Endothelial cell of hepatic sinusoid (primary cell): Measurements from ENCODE around the gene ABCA1.
"Not testable (repeated sequence)": the region's sequence is repeated elsewhere in the genome, so short reads cannot be mapped to it uniquely, and the experiment has no call there.

Experiments
- in situ Hi-C: cut with HindIII; loops from 2 replicates; pipeline ENCODE4 v1.10.0; 2017; ENCODE audit warnings: low sequenced_read_pairs

The ABCA1 gene

DNA sequence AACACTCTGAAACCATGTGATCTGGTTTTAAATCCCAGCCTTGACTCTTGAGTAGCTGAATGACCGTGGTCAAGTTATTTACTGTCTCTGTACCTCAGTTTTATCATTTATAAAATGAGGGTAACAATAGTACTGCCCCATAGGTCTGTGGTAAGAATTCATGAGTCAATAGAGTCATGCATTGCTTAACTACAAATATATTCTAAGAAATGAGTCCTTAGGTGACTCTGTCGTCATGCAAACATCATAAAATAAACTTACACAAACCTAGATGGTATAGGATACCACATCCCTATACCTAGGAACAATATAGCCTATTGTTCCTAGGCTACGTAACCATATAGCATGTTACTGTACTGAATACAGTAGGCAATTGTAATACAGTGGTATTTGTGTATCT, 20.3 kb upstream of the ABCA1 start:
- in situ Hi-C loops: no loop called here

DNA sequence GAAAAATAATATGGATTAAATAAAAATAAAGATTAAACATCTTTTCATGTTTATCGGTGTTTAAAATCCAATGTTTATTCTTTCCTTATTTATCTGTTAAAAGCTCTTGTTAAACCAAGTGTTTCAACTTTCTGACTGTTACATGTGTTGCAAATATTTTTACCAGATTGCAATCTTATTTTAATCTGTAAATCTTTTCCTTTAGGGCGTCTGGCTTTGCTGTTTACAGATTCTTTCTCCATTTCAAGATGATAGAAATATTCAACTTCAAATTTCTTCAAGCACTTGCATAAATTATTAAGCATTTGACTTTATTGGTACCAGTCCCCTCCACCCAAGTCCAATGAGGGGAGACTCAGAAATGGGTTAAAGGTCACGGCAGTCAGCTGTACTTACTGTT, 16.9 kb upstream of the ABCA1 start:
- in situ Hi-C loops: no loop called here

DNA sequence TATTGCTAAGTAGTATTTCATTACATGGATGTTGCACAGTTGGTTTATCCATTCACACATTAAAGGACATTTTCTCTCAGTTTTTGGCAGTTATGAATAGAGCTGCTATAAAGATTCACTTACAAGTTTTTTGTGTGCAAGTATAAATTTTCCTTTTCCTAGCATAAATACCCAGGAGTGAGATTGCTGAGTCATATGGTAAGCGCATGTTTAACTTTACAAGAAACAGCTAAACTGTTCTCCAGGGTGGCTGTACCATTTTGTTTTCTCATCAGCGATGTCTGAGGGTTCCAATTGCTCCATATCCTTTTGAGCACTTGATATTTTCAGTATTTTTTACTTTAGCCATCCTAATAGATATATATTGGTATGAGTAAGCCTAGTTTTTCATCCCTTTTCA, 16.4 kb upstream of the ABCA1 start:
- in situ Hi-C loops: no loop called here

DNA sequence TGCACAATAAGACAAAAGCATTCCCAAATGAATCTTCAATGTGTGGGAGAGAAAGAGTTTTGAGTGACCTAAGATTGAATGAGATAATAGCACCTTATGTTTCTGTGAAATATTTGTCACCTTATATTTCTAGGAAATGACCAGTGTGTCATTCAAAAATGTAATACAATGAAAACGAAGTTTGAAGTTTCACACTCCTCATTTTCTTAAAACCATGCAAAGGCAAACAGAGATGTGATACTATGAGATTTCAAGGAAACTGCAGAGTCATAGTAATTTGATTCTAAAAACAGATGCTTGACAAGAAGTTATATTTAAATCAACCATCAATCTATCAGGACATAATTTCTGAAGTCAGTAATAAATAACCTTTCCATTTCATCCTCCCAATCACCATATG, 13.6 kb upstream of the ABCA1 start:
- in situ Hi-C loops: no loop called here

DNA sequence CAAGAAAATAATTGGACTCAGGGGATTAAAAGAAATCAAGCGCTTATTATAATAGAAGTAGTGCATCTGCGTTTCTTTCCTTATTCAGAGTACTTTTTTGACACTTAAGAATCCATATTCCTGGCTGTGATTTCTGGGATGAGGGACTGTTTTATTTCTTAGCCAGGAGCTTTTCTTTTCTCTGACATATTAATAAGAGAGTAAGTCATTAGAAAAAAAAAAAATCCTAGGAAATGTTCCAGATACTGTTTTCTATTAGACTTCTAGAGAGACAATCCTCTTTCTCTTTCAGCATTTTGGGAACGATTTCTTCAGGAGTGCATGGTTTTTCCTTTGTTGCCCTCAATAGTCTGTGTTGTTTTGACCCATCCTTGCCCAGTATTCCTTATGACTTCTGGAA, 8.3 kb upstream of the ABCA1 start:
- in situ Hi-C loops: no loop called here

DNA sequence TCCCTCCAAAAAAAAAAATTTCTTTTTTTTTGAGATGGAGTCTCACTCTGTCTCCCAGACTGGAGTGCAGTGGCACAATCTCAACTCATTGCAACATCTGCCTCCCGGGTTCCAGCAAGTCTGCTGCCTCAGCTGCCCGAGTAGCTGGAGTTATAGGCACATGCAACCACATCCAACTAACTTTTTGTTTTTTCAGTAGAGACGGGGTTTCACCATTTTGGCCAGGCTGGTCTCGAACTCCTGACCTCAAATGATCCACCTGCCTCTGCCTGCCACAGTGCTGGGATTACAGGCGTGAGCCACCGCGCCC, 7.5 kb upstream of the ABCA1 start:
- in situ Hi-C loops: not testable (repeated sequence)

DNA sequence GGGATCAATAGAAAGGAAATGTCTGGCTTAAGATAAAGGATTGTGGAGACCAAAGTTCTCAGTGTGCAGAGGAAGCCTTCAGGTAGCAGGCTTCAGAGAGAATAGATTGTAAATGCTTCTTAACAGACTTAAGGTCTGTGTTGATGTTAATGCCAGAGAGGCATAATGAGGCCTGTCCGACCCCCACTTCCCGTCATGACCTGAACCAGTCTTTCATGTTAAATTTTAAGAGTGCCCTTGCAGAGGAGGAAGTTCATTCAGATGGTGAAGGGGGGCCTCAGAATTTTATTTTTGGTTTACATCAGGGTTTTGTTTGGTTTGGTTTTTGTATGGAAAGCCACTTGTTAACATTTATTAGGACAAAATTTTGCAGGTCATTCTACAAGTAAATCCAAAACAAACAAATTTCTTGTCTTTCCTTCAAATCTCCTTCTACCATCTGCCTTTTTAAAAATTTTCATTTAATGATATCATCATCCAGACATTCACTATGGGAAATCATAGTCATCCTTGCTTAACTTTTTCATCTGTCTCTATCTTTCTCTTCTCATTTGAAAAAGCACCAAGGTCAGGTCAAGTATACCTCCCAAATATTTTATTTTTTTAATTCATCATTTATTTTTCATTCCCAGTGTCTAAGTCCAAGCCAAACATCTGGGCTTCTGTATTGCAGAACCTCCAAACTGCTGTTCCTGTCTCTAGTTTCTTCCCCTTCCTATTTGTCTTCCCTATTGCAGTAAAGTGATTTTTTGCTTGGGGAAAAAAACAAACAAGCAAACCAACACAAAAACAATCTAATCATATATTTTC, 6.9 kb upstream of the ABCA1 start:
- in situ Hi-C loops: loop anchor here (5.0 kb wide), 1 partner anchor 37 kb away; no protein-coding TSS in a partner anchor

DNA sequence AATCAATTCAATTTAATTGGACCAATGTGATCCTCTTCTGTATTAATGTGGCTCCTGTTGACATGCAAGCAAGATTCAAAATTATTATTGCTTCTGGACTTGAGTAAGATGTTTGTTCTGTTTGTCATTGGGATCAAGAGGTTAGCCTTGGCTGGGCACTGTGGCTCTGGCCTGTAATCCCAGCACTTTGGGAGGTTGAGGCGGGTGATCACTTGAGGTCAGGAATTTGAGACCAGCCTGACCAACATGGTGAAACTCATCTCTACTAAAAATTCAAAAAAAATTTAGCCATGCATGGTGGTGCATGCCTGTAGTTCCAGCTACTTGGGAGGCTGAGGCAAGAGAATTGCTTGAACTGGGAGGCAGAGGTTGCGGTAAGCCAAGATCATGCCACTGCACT, 5.1 kb upstream of the ABCA1 start:
- in situ Hi-C loops: loop anchor here (5.0 kb wide), 1 partner anchor 39 kb away; no protein-coding TSS in a partner anchor

DNA sequence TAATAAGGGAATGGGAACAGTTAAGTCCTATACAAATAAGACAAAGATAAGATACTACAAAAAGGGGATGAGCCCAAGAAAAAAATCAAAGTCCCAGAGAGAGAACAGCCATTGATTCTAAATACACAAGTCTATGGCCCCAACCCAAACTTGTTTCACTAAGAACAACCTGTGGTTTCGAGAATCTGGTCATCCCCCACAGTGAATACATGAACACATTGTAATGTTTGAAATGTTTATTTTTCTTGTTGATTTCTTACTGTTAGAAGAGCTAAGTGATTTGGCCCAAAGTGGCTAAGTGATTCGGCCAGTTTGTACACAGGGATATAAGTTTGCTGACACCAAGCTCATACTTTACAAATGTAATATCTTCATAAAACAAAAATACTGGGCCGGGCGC, 3.3 kb upstream of the ABCA1 start:
- in situ Hi-C loops: loop anchor here (5.0 kb wide), 1 partner anchor 41 kb away; no protein-coding TSS in a partner anchor

DNA sequence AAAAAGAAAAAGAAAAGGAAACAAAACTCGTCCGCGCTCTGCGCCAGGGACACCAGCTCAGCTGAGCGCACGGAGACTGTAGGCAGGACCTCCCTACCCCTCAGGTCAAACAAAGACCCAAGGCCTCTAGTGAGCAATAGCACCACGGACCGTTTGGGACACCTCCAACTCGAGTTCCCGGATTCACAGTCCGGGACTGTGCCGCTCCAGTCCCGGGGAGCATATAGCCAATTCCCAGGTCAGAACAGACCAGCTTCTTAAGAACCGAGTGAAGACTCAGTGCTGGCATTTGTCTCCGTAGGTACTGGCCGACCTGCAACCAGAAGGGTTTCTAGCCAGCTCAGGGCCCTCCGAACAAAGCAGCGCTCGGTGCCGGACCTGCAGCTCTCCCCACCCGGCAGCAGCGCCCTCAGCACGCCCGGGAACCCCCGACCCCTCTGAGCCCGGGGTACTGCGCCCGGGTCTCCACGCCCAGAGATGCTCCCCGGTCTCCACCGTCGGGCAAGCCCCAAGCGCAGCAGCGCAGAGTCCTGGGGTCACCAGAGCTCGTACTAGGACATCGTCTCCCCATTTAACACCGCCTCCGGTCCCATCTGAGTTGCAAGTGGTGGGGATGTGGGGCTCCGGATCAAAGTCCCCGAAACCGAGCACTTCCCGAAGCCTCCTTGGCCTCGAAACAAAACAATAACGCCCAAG, 591 bp downstream of the ABCA1 start:
- in situ Hi-C loops: no loop called here

DNA sequence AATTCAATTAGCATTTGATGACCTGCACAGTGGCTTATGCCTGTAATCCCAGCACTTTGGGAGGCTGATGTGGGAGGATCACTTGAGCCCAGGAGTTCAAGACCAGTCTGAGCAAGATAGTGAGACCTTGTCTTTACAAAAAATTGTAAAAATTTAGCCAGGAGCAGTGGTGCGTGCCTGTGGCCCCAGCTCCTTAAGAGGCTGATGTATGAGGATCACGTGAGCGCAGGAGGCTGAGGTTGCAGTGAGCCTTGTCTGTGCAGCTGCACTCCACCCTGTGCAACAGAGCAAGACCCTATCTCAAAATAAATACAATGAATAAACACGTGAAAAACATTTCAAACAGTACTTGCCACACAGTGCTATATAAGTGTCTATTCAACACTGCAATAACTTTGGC, 4.2 kb downstream of the ABCA1 start:
- in situ Hi-C loops: no loop called here

DNA sequence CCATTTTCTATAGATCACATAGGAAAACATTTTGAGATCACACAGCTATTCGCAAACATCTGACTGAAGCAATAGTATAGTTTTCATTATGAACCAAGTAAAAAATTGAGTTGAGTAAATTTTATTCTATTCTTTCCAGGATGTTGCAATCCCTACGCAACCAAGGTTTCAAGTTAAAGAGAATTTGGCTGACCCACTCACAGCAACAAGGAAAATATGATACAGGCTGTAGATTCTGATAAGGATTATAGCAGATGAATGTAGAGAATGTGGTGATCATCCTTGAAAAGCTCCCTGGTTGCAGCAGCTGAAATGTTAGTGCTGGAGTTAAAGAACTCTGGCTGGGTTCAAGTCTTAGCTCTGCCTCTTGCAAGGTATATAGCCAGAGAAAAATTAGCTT, 4.7 kb downstream of the ABCA1 start:
- in situ Hi-C loops: no loop called here

DNA sequence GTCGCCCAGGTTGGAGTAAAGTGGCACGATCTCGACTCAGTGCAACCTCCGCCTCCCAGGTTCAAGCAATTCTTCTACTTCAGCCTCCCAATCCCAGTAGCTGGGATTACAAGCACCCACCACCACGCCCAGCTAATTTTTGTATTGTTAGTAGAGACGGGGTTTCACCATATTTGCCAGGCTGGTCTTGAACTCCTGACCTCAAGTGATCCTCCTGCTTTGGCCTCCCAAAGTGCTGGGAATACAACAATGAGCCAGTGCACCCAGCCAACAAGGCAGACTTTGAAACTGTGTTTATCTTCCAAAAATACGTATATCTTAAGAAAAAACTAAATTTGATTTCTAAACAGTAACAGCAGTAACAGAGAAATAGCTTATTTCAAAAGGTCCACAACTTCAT, 5.2 kb downstream of the ABCA1 start:
- in situ Hi-C loops: not testable (repeated sequence)

DNA sequence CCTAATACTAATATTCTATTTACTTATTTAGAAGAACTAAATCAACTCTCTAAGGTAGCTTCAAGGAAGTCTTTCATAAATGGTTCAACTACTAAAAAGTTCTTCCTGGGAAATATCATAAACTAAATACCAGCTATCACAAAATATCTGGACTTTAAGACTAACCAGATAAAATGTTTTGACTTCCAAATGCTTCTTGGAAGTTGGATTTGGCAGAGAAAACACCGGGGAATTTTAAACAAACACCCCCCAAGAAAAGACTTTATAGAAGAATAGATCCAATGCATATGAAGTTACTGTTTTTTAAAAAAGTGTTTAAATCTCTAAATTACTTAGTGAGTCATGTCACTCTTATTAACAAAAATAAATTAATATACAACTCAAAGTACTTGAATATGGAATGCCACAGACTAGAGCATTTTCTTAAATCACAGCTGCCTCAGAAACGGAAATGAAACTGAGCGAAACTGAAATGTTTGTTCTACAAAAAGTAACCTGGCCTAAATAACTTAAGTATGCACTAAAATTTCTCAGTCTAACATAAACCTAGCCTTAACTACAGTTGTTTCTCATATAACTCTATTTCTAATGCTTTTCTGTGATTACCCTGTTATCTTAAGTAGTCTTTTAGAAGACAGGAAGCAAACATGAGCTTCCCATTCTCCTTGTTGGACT, 6.8 kb downstream of the ABCA1 start:
- in situ Hi-C loops: no loop called here

DNA sequence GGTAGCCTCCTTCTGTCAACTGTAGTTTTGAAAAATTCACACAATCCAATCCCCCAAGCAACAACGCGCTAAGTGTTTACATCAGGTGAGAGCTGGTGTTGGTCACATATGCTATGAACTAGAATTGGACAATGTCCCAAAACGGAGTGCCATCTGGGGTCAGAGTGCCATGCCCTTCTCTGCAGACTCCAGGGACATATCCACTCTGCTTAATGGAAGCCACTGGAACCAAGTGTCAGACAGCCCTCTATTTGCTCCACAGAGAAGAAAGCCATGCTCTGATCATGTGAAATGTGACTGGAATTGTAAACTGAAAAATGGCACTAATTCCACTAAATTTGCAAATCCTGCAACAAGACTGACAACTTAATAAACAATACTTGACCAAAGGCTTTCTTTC, 12.2 kb downstream of the ABCA1 start:
- in situ Hi-C loops: no loop called here

DNA sequence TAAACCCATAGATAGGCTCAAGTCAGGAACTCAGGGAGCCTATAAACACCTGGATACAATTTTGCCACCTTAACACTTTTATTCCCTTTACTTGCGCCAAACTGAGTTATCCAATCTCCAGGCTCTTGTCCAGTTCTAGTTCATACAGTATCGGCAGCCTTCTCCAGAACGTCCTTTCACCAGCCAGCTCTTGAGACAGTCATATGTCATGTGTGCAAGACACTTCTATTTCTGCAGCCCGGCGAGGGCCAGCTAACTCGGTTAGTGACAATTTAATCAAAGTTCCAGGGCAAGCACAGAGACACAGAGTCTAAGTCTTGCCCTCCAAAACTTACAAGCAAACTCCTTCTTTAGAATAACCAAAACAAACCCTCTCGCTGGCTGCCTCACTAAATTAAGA, 12.9 kb downstream of the ABCA1 start:
- in situ Hi-C loops: no loop called here

DNA sequence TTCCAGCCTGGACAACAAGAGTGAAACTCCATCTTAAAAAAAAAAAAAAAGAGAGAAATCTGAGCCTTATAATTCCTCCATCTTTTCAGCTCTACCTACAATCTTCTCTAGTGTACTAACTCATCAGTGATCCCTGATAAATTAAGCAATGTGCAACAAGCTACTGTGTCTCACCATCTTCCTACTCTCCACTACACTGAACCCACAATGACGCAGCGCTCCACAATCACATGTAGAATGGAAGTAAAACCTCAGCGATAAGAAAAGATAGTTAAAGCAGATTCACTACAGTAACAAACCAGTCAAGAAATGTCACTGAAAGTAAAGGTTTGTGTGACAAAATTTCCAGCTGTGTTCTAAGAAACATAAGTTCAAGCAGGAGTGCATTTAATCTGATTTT, 13.5 kb downstream of the ABCA1 start:
- in situ Hi-C loops: no loop called here

DNA sequence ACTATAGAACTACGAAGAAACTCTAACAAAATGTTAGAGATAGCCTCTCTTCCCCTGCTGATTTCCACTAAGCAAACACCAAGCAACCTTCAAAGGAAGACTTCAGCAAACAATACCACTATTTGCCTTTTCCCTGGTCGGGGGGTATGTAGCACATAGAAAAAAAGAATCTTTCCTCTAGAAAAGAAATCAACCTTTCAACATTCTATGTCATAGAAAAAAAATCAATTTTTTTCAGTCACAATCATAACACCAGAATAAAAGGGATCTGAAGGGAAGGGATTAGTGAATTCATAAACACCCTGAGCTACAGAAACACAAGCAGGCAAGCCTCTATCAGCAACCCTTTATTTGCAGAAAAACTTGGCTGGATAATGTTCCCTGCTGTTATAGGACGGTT, 15.3 kb downstream of the ABCA1 start:
- in situ Hi-C loops: no loop called here

DNA sequence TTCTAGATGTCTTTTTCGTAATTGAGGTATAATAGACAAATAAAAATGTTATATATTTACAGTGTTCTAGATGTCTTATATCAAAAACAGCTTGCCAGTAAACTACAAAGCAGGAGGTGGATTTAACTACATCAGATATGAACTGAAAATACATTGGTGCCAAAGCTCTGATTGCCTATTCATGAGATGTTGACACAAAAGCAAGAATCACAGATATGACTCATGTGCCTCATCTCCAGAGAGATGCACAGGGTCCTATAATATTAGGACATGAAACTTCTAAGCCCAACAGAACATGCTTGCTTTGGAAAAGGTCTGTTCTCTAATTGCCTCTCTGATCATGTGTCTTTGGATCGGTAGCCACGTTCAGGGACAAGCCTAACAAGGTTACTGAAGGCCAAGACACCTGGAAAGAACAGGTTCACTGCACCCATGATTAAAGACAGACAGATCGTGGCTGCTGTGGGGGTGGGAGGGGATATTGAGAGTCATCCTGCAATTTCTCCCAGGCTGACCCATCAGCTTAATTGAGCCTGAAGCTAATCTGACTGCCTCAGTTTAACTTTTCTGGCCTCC, 16.8 kb downstream of the ABCA1 start:
- in situ Hi-C loops: no loop called here

DNA sequence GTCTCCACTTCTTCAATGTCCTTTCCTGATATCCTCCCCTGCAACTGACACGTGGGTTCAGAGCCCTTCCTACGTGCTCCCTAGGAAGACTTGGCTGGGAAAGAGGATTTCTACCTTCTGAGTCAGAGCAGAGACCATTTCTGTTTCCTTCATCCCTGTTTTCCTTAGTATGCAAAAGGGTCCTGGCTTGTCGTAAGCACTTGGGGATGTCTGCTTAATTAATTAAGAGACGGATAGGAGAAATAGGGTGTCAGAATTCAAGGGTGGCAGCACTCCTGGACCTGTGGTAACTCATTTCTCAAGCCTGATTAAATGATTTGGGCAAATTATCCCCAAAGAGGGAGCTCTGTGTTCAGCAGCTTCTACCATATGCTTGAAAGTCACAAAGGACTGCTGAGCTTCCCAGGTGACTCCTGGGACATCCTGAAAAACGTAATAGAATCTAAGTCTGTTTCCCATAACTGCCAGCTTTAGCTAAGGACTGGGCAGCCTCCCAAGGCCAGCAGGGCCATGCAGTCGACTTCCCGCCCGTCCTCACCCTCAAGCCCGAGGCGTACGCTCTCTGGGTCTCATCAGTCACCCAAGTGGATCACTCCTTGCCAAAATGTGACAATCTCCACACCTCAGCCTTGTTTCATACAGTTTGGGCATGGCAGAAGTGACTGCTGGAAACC, 20.5 kb downstream of the ABCA1 start:
- in situ Hi-C loops: no loop called here
